Choroid plexus epithelial cell (primary cell): ENCODE measurements around the gene PFN3.
"Not testable (repeated sequence)": the region's sequence is repeated elsewhere in the genome, so short reads cannot be mapped to it uniquely, and the experiment has no call there.

Experiments used
- DNase-seq: peaks from one replicate; pipeline ENCODE4 v3.0.0-alpha.2; 2010; ENCODE audit warnings: low read depth
- H3K4me3 ChIP-seq: 2 replicates; pipeline ENCODE4 v1.5.1; 2011; ENCODE audit warnings: low read depth, mild to moderate bottlenecking, control low read depth, low read length, moderate library complexity
- TF ChIP-seq, protein P1 (sequence below): conservative IDR thresholded peaks from 2 replicates; pipeline ENCODE4 v1.5.1; 2011; ENCODE audit warnings: low read depth, mild to moderate bottlenecking, control low read depth, inconsistent platforms, low read length, moderate library complexity

The PFN3 gene

DNA sequence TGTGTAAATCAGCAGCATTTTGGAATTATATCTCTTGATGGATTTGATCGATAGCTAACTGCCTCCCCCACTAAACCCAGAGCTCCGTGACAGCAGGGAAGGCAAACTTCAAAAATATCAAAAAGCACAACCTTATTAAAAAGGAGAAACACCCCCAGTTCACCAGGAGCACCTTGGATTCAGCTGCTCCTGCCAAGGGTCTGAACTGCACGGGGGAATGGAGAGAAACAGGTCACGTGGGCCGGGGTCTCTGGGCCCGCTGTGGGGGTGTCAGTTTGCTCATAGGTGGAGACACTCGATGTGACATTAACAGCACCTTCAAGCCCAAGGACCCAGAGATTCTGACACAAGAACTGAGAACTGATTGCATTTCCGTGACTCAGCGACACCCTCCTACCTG lies 17.3 kb downstream of the PFN3 start:
- no peak for DNase-seq
- TF ChIP-seq, protein P1, sequence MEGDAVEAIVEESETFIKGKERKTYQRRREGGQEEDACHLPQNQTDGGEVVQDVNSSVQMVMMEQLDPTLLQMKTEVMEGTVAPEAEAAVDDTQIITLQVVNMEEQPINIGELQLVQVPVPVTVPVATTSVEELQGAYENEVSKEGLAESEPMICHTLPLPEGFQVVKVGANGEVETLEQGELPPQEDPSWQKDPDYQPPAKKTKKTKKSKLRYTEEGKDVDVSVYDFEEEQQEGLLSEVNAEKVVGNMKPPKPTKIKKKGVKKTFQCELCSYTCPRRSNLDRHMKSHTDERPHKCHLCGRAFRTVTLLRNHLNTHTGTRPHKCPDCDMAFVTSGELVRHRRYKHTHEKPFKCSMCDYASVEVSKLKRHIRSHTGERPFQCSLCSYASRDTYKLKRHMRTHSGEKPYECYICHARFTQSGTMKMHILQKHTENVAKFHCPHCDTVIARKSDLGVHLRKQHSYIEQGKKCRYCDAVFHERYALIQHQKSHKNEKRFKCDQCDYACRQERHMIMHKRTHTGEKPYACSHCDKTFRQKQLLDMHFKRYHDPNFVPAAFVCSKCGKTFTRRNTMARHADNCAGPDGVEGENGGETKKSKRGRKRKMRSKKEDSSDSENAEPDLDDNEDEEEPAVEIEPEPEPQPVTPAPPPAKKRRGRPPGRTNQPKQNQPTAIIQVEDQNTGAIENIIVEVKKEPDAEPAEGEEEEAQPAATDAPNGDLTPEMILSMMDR: no peak
- H3K4me3 ChIP-seq: no peak overlapping the region

DNA sequence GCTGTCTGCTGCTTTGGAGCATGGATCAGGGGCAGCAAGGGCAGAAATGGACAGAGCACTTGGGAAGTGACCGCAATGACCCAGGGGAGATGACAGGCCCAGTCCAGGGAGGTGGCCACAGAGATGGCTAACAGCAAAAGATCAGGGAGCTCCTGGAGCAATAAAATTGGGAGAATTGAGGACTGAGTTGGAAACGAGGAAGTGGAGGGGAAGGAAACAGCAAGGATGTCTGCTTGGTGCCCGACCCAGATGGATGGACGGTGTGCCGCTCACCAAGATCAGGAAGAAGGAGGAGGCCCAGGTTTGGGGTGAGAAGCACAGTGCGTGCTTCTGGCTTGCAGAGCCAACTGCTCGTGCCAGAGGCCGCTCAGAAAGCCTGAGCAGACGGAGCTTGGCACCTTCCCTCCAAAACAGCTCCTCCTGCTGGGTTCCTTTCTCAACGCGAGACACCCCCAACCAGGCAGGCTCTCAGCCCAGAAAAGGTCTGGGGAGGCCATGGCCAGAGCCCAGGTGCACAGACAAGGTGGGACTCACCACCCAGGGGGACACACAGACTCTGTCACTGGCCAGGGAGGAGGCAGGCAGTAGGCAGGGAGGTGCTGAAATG lies 17.9 kb downstream of the PFN3 start:
- no peak overlapping the region for H3K4me3 ChIP-seq
- TF ChIP-seq, protein P1: peak; percentile 61
- peak; percentile 56 for DNase-seq

DNA sequence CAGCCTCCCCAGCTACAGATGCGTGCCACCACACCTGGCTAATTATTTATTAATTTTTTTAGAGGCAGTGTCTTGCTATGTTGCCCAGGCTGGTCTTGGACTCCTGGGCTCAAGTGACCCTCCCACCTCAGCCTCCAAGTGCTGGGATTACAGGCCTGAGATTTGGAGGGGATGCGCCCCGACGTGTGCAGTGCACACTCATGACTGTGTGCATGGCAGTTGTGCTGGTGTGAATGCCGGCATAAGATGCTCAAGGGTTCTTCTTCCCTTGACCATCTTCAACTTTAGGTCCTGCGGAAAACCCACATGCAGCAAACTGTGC lies 19.7 kb downstream of the PFN3 start:
- TF ChIP-seq, protein P1: no peak
- no peak for DNase-seq
- no peak overlapping the region for H3K4me3 ChIP-seq

DNA sequence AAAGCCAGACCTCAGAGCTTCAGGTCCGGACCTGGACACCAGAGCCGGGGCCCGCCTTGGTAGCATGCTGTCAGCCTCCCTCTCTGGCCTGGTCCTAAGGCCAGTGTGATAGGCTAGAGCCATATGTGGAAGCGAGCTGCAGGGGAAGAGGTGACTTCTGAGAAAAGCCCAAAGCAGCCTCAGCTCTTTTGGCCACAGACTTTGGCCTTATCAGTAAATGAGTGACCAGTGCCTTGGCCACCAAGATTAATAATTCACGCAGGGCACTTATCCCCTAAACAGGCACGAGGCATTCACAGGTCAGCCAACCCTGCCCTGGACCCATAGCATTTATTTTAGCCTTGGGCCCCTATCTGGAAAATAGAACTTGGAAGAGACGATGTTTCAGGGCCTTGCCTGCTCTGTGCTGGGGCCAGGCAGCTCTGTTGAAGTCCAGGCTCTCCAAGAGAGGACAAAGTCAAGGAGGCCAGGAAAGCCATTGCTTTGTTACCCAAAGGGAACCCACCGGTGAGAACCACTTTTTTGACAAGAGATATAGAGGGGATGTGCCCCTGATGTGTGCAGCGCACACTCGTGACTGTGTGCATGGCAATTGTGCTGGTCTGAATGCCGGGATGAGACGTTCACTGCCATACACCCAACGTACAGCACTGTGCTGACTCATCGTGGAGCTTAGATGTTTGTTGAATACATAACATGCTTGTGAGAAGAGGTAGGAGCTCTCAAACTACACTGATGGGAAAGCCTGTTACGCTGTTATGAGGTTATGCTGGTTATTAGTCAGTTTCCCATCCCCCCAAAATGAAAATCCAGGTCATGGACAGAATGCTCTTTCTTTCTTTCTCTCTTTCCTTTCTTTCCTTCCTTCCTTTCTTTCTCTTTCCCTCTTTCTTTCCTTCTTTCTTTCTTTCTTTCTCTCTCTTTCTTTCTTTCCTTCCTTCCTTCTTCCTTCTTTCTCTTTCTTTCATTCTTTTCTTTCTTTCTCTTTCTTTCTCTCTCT lies 21.3 kb downstream of the PFN3 start:
- TF ChIP-seq, protein P1: no peak
- no peak overlapping the region for H3K4me3 ChIP-seq
- DNase-seq: peak; percentile 93

DNA sequence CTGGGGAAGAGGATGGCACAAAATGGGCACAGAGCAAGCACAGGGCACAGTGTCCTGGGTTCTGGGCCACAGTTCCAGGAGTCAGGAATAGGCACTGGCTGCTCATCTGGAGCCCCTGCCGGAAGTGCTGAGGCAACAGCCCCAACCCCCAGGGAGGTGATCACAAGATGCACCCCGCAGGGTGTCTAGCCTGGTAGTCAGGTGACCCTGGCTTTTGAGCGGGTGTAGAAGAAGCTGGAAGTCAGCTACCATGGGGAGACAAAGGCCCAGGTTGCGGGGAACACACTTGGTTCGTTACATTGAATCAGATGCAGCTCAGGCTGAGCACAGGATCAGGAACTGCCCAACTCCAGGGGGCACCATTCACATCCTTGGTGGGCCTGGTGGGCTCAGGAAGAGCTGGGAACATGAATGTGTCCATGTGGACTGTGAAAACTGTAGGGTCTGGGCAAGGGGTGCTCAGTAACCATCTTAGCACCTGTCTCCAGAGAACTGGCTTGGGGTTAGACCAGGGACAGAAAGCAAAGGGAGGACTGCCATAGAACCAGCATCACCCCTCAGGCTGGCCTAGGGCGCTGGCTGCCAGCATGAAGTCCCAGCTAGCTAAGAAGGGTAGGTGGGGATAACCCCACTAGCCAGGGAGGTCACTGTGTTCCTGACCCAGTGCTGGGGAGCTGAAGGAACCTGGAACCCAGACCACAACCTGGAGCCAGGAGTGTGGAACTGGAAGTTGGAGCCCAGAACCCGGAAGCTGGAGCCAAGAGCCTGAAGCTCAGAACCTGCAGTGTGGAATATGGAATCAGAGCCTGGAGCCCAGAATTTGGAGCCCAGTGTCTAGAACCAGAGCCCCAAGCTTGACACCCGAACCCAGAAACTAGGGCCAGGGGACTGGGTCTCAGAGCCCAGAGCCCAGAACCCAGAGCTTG lies 22.3 kb downstream of the PFN3 start:
- TF ChIP-seq, protein P1: no peak
- peak; percentile 21 for DNase-seq
- no peak overlapping the region for H3K4me3 ChIP-seq

DNA sequence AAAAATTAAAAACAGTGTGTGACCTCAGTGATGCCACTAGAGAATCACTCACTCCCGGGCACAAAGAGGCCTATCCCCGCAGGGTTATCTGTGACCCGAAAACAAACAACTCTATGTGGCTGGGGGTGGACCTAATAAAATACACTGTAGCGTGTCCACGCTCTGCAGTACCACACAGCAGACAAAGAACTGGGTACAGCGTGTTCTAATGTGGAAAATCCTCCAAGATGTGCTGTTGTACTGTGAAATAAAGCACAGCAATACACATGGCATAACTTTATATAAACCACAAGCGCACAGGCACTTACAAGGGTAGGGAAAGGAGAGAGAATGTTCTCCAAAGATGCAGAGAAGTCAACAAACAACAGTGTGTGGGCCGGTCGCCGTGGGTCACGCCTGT lies 24.4 kb downstream of the PFN3 start:
- DNase-seq: peak; percentile 6
- TF ChIP-seq, protein P1: no peak
- no peak overlapping the region for H3K4me3 ChIP-seq

DNA sequence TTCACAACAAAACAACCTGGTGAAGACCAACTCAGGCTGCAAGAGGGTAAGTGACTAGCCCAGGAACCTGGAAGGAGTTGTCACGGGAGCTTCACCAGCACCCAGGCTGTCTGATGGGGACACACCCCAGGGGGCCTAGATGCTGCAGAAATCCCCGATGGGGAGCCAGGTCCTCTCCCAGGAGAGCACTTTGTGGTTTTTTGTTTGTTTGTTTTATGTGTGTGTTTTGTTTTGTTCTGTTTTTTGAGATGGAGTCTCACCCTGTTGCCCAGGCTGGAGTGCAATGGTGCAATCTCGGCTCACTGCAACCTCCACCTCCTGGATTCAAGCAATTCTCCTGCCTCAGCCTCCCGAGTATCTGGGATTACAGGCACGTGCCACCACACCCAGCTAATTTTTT lies 24.9 kb downstream of the PFN3 start:
- DNase-seq, H3K4me3 ChIP-seq: not testable (repeated sequence)
